HG02970 (cell line): ENCODE measurements around the gene SPEM1.
"Not testable (repeated sequence)": the region's sequence is repeated elsewhere in the genome, so short reads cannot be mapped to it uniquely, and the experiment has no call there.

Experiments
- ATAC-seq: cut with Tn5 transposase; IDR thresholded peaks from one replicate; pipeline ENCODE4 v1.9.1; 2021; ENCODE audit warnings: mild to moderate bottlenecking, moderate library complexity, moderate number of reproducible peaks; ENCODE audit not compliant: unreplicated experiment, low FRiP score

Gene SPEM1

GRCh38 chr17:7467498-7467897, 47.4 kb downstream of the SPEM1 start:
- ATAC-seq, result no peak

DNA sequence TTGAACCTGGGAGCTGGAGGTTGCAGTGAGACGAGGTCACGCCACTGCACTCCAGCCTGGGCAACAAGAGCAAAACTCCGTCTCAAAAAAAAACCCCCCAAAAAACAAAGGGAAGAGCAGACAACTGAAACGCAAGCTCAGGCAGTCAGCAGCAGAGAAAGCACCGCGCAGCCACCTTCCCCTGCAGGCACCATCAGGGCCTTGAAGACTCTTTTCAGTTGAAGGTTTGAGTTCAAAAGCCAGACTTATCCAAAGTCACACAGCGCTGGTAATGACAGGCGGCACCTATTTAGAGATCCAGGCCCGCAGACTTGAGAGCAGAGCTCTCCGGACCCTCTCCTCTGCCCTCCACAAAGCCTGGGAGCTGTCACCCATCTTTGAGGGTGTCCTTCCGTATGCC, 48.2 kb downstream of the SPEM1 start:
- no peak for ATAC-seq

DNA sequence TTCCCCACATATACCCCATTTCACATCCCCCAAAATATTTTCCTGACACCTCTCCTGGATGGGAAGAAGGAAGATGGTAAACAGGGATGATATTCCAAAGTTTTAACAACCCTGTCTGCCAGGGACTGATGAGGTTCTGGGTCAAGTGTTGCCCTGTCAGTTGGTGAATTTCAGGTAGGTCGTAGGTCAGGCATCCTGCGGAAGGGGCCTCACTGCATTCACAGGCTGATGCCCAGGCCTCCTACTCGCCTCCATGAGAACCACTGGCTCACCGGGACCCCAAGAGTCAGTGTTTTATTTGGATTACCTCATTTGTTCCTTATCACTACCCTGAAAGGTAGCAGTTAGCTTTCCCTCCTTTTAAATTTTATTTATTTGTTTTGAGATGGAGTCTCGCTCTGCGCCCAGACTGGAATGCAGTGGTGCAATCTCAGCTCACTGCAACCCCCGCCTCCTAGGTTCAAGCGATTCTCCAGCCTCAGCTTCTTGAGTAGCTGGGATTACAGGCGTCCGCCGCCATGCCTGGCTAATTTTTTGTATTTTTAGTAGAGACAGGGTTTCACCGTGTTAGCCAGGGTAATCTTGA, 48.8 kb downstream of the SPEM1 start:
- ATAC-seq, result no peak

DNA sequence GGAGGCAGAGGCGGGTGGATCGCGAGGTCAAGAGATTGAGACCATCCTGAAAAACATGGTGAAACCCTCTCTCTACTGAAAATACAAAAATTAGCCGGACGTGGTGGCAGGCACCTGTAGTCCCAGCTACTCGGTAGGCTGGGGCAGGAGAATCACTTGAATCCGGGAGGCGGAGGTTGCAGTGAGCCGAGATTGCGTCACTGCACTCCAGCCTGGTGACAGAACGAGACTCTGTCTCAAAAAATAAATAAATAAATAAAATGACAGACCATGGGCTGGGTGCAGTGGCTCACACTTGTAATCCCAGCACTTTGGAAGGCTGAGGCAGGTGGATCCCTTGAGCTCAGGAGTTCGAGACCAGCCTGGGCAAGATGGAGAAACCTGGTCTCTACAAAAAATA, 49.7 kb downstream of the SPEM1 start:
- ATAC-seq, result not testable (repeated sequence)

- not testable (repeated sequence) for ATAC-seq
Measured at GRCh38 chr17:7470457-7470973, 50.4 kb downstream of the SPEM1 start.
